Keratinocyte (primary cell): ENCODE measurements around the gene PRAMEF5.
"Not testable (repeated sequence)": the region's sequence is repeated elsewhere in the genome, so short reads cannot be mapped to it uniquely, and the experiment has no call there.

Experiments used
- CTCF ChIP-seq, 3 experiments: IDR thresholded peaks in 1 of 3; conservative IDR thresholded peaks in 1 of 3; optimal IDR thresholded peaks in 1 of 3; 2 replicates in 2 of 3; 3 replicates in 1 of 3; pipeline versions ENCODE3 to v1.5.1; 2011; ENCODE audit warnings: low read length in 3 of 3, mild to moderate bottlenecking in 3 of 3, moderate library complexity in 2 of 3, control low read depth in 1 of 3, inconsistent platforms in 1 of 3; ENCODE audit not compliant: insufficient read depth in 2 of 3; ENCODE audit errors: extremely low read depth in 1 of 3
- EZH2 ChIP-seq: IDR thresholded peaks from one replicate; pipeline ENCODE4 v1.6.1; 2012; ENCODE audit warnings: inconsistent platforms, mild to moderate bottlenecking, low read length, moderate library complexity

GRCh38 chr1:13285037-13285436, 31.0 kb downstream of the PRAMEF5 start, which contains the start of gene PRAMEF8:
- not testable (repeated sequence) for TF ChIP-seq CTCF (optimal IDR thresholded peaks at IDR 0.05 in 1 of 3, IDR thresholded peaks at IDR 0.05 in 1 of 3, conservative IDR thresholded peaks at IDR 0.05 in 1 of 3; ENCODE audit: extremely low read depth in 1 of 3, insufficient read depth in 2 of 3, low read length in 3 of 3); EZH2
